Esophagus (tissue), 2 donors: ENCODE measurements around the gene OLFM2. TPM values are rescaled to one million over a fixed set of nuclear protein-coding genes. Genes with fewer than 3 reads are reported as not detected.

Source experiments
- H3K27ac ChIP-seq, 2 donors: one replicate each; pipeline ENCODE4 v1.5.1; 2013; ENCODE audit warnings: low read depth in 2 of 2, mild to moderate bottlenecking in 2 of 2, inconsistent platforms in 1 of 2, low read length in 1 of 2, moderate library complexity in 1 of 2
- H3K27me3 ChIP-seq, 2 donors: one replicate each; pipeline ENCODE4 v1.6.1; 2013; ENCODE audit warnings: low read length in 2 of 2, control low read depth in 1 of 2, mild to moderate bottlenecking in 1 of 2; ENCODE audit not compliant: insufficient read depth in 2 of 2, control insufficient read depth in 1 of 2
- H3K36me3 ChIP-seq, 2 donors: one replicate each; pipeline ENCODE4 v1.6.1; 2013; ENCODE audit warnings: low read length in 1 of 2; ENCODE audit not compliant: control insufficient read depth in 2 of 2, insufficient read depth in 2 of 2
- H3K4me1 ChIP-seq, 2 donors: one replicate each; pipeline ENCODE4 v1.6.1; 2013; ENCODE audit warnings: low read length in 1 of 2; ENCODE audit not compliant: control insufficient read depth in 2 of 2, insufficient read depth in 2 of 2
- H3K4me3 ChIP-seq, 2 donors: one replicate each; pipeline ENCODE4 v1.5.1; 2013; ENCODE audit warnings: low read length in 2 of 2, mild to moderate bottlenecking in 2 of 2, low read depth in 1 of 2, moderate library complexity in 1 of 2
- H3K9me3 ChIP-seq, 2 donors: one replicate each; pipeline ENCODE4 v1.6.1; 2013; ENCODE audit warnings: mild to moderate bottlenecking in 2 of 2, low read depth in 1 of 2, low read length in 1 of 2, moderate library complexity in 1 of 2; ENCODE audit not compliant: control insufficient read depth in 2 of 2, insufficient read depth in 1 of 2
- WGBS, 2 donors: extraction: QIAGEN DNeasy Blood & Tissue Kit; methylation state at CpG; one replicate each; pipeline ENCODE4 v1.1.7; 2013; 5-methylcytosine and 5-hydroxymethylcytosine counted together
- polyA plus RNA-seq, 2 donors: library from polyadenylated mRNA; stranded (reverse); fragments of 200-250 nt; gene quantifications; one replicate each; pipeline ENCODE4 v1.2.3, GENCODE V29; 2013
- donor health status: healthy with polysubstance abuse.
- donor health status: Bipolar disorder and iron deficiency.

Gene OLFM2
- polyA plus RNA-seq, 2 donors = 4.8 to 5.7 TPM

GRCh38 chr19:9842834-9843625, 93.3 kb downstream of the OLFM2 start:
- H3K4me3 ChIP-seq = no peak overlapping the region
- peaks cover 18 to 57% of the 10 kb centered on the region in 2 donors for H3K36me3 ChIP-seq
- WGBS, 2 donors = 92 to 96% methylated on average over 9 of the region's 9 CpGs
- no peaks in the 10 kb centered on the region for H3K27me3 ChIP-seq
- no peaks in the 10 kb centered on the region for H3K9me3 ChIP-seq
- H3K27ac ChIP-seq = no peak overlapping the region
- H3K4me1 ChIP-seq = peaks cover 3 to 14% of the 10 kb centered on the region in 2 donors

- WGBS, 2 donors = 76 to 78% methylated on average over 1 of the region's 1 CpG
- H3K4me1 ChIP-seq = peaks cover 0 to 2% of the 10 kb centered on the region in 2 donors
- H3K27ac ChIP-seq = no peak overlapping the region
- H3K9me3 ChIP-seq = no peaks in the 10 kb centered on the region
- H3K27me3 ChIP-seq = no peaks in the 10 kb centered on the region
- peaks cover 16 to 41% of the 10 kb centered on the region in 2 donors for H3K36me3 ChIP-seq
- H3K4me3 ChIP-seq = no peak overlapping the region
Observed at GRCh38 chr19:9839415-9839814, 96.9 kb downstream of the OLFM2 start.

GRCh38 chr19:9838324-9838723, 98.0 kb downstream of the OLFM2 start:
- Histone ChIP-seq H3K4me3 (no peak overlapping the region), H3K4me1 (peaks cover 0 to 2% of the 10 kb centered on the region in 2 donors), H3K27ac (no peak overlapping the region), H3K9me3 (no peaks in the 10 kb centered on the region), H3K27me3 (no peaks in the 10 kb centered on the region), H3K36me3 (peaks cover 16 to 33% of the 10 kb centered on the region in 2 donors)
- 92% methylated on average over 14 to 15 of the region's 15 CpGs for WGBS, 2 donors

- H3K4me3 ChIP-seq = peak overlapping the region; percentile 77 to 79
Observed at GRCh38 chr19:9836021-9836420, 100.3 kb downstream of the OLFM2 start.

GRCh38 chr19:9835507-9835949, 100.8 kb downstream of the OLFM2 start:
- peaks cover 0 to 9% of the 10 kb centered on the region in 2 donors for H3K36me3 ChIP-seq
- 2% methylated on average over 20 to 28 of the region's 28 CpGs for WGBS, 2 donors
- peaks cover 0 to 2% of the 10 kb centered on the region in 2 donors for H3K4me1 ChIP-seq
- H3K27ac ChIP-seq = peak overlapping the region in 1 of 2 donors; percentile 19
- peak overlapping the region; percentile 77 to 79 for H3K4me3 ChIP-seq
- H3K27me3 ChIP-seq = no peaks in the 10 kb centered on the region
- no peaks in the 10 kb centered on the region for H3K9me3 ChIP-seq

More at GRCh38 chr19:9836021-9836420, 100.3 kb downstream of the OLFM2 start:
- no peak overlapping the region for H3K27ac ChIP-seq
- 4 to 6% methylated on average over 5 of the region's 5 CpGs for WGBS, 2 donors
- H3K36me3 ChIP-seq = peaks cover 0 to 12% of the 10 kb centered on the region in 2 donors
- no peaks in the 10 kb centered on the region for H3K27me3 ChIP-seq
- peaks cover 0 to 2% of the 10 kb centered on the region in 2 donors for H3K4me1 ChIP-seq
- H3K9me3 ChIP-seq = no peaks in the 10 kb centered on the region

GRCh38 chr19:9834726-9835506, 101.4 kb downstream of the OLFM2 start, which contains the start of gene PIN1:
PIN1 (plus strand) TSS chr19:9835318; CDS start chr19:9835345, 27 bp downstream.
- Histone ChIP-seq H3K27me3 (no peaks in the 10 kb centered on the region), H3K36me3 (peaks cover 3 to 9% of the 10 kb centered on the region in 2 donors), H3K4me1 (peaks cover 0 to 2% of the 10 kb centered on the region in 2 donors), H3K4me3 (peak within 1 kb of the TSS; percentile 77 to 79), H3K27ac (peak within 1 kb of the TSS; percentile 65 to 71), H3K9me3 (no peaks in the 10 kb centered on the region)
- WGBS, 2 donors = 0 to 1% methylated on average over 72 to 73 of the region's 73 CpGs

GRCh38 chr19:9834307-9834725, 102.0 kb downstream of the OLFM2 start:
- Histone ChIP-seq H3K27ac (no peak overlapping the region), H3K4me3 (no peak overlapping the region), H3K36me3 (peaks cover 4 to 7% of the 10 kb centered on the region in 2 donors), H3K4me1 (peaks cover 0 to 2% of the 10 kb centered on the region in 2 donors), H3K9me3 (no peaks in the 10 kb centered on the region), H3K27me3 (no peaks in the 10 kb centered on the region)
- WGBS, 2 donors = 61 to 72% methylated on average over 6 of the region's 6 CpGs

GRCh38 chr19:9828551-9829063, 107.7 kb downstream of the OLFM2 start:
- Histone ChIP-seq H3K27ac (peak overlapping the region in 1 of 2 donors; percentile 80), H3K4me3 (peak overlapping the region; percentile 85 to 94), H3K36me3 (peaks cover 0 to 4% of the 10 kb centered on the region in 2 donors), H3K9me3 (no peaks in the 10 kb centered on the region), H3K4me1 (peaks cover 0 to 4% of the 10 kb centered on the region in 2 donors), H3K27me3 (no peaks in the 10 kb centered on the region)
- 30 to 31% methylated on average over 13 of the region's 13 CpGs for WGBS, 2 donors
